RKO (cell line): ENCODE data around the gene RXRG.

Experiments
- DNase-seq: peaks from one replicate; pipeline ENCODE4 v3.0.0-alpha.2; 2016; ENCODE audit warnings: low spot score

RXRG gene

GRCh38 chr1:165409657-165410358, 35.1 kb downstream of the RXRG start:
- DNase-seq, result no peak

- peak; percentile 56 for DNase-seq
These were observed 36.4 kb downstream of the RXRG start for GRCh38 chr1:165408518-165408917.

GRCh38 chr1:165407398-165407797, 37.5 kb downstream of the RXRG start:
- no peak for DNase-seq

GRCh38 chr1:165403835-165404482, 41.0 kb downstream of the RXRG start:
- peak; percentile 33 for DNase-seq

GRCh38 chr1:165402517-165403111, 42.3 kb downstream of the RXRG start:
- no peak for DNase-seq

- peak; percentile 66 for DNase-seq
These were observed 47.0 kb downstream of the RXRG start for GRCh38 chr1:165397944-165398343.

- no peak for DNase-seq
These were observed 49.0 kb downstream of the RXRG start for GRCh38 chr1:165395901-165396300.

- DNase-seq, result no peak
These were observed 49.4 kb downstream of the RXRG start for GRCh38 chr1:165395478-165395877.

- peak; percentile 64 for DNase-seq
These were observed 52.0 kb downstream of the RXRG start for GRCh38 chr1:165392634-165393571.

GRCh38 chr1:165389609-165390008, 55.3 kb downstream of the RXRG start:
- DNase-seq, result no peak

GRCh38 chr1:165387961-165388360, 57.0 kb downstream of the RXRG start:
- DNase-seq, result no peak

GRCh38 chr1:165387505-165387904, 57.4 kb downstream of the RXRG start:
- DNase-seq, result no peak

- DNase-seq, result no peak
These were observed 61.1 kb downstream of the RXRG start for GRCh38 chr1:165383599-165384405.

GRCh38 chr1:165383067-165383466, 61.9 kb downstream of the RXRG start:
- no peak for DNase-seq

- no peak for DNase-seq
These were observed 63.0 kb downstream of the RXRG start for GRCh38 chr1:165381745-165382505.

GRCh38 chr1:165376811-165377311, 68.1 kb downstream of the RXRG start:
- DNase-seq, result no peak

GRCh38 chr1:165376041-165376810, 68.7 kb downstream of the RXRG start:
- DNase-seq, result peak; percentile 32

GRCh38 chr1:165375623-165376022, 69.3 kb downstream of the RXRG start:
- DNase-seq, result no peak

GRCh38 chr1:165371588-165372225, 73.2 kb downstream of the RXRG start:
- no peak for DNase-seq
